Lower leg skin (tissue), 4 donors: Measurements from ENCODE around the gene FMNL2. TPM values are rescaled to one million over a fixed set of nuclear protein-coding genes. Genes with fewer than 3 reads are reported as not detected.

Experiments used
- DNase-seq, 2 donors: peaks; one replicate each; pipeline ENCODE4 v3.0.0-alpha.2; 2019; ENCODE audit warnings: low spot score in 2 of 2
- H3K4me3 ChIP-seq: fragments of 200-600 bp; sonication (generic); 2 replicates; pipeline ENCODE4 v1.5.1; 2017; ENCODE audit warnings: mild to moderate bottlenecking, low read depth; ENCODE audit not compliant: poor library complexity, severe bottlenecking
- CTCF ChIP-seq, 3 donors: fragments of 450-650 bp; IDR thresholded peaks; one replicate each; pipeline ENCODE4 v1.5.1; 2016; ENCODE audit warnings: antibody characterized with exemption in 3 of 3, mild to moderate bottlenecking in 3 of 3, moderate library complexity in 2 of 3
- POLR2A ChIP-seq, 2 donors: fragments of 450-650 bp; IDR thresholded peaks; one replicate each; pipeline ENCODE4 v1.6.1; 2016 to 2017; ENCODE audit warnings: antibody characterized with exemption in 2 of 2, mild to moderate bottlenecking in 1 of 2, moderate library complexity in 1 of 2
- WGBS, 2 donors: methylation state at CpG; one replicate each; pipeline ENCODE4 v1.1.5; 2018; 5-methylcytosine and 5-hydroxymethylcytosine counted together
- intact Hi-C: fragments of 100-400 bp; cut with DNase I; formaldehyde crosslinking; loops from one replicate; pipeline ENCODE4 v1.15.0; 2023; ENCODE audit warnings: low total_unique reads
- total RNA-seq, 4 donors: library from RNA; depleted of rRNA; stranded (reverse); fragments of >200 nt; gene quantifications; one replicate each; pipeline ENCODE4 v1.1.0, GENCODE V29; 2016

Gene FMNL2
- total RNA-seq, 4 donors from 2014 or later = 9.6 to 18.3 (median 12.9) TPM

- WGBS, 2 donors = 92% methylated on average over 9 of the region's 9 CpGs
- TF ChIP-seq CTCF (IDR thresholded peaks at IDR 0.05) = no peak
- no peak for TF ChIP-seq POLR2A (IDR thresholded peaks at IDR 0.05)
- intact Hi-C loops = no loop called here
- no peak for DNase-seq
- no peak overlapping the region for H3K4me3 ChIP-seq
Measured at GRCh38 chr2:152598975-152599759, 264.2 kb downstream of the FMNL2 start.

GRCh38 chr2:152600051-152600657, 265.2 kb downstream of the FMNL2 start:
- WGBS, 2 donors = 90 to 94% methylated on average over 6 of the region's 6 CpGs
- DNase-seq = no peak
- intact Hi-C loops = no loop called here
- TF ChIP-seq CTCF (IDR thresholded peaks at IDR 0.05) (no peak), POLR2A (IDR thresholded peaks at IDR 0.05) (no peak)
- no peak overlapping the region for H3K4me3 ChIP-seq

- H3K4me3 ChIP-seq = no peak overlapping the region
- TF ChIP-seq POLR2A (IDR thresholded peaks at IDR 0.05) (no peak), CTCF (IDR thresholded peaks at IDR 0.05) (no peak)
- DNase-seq = no peak
- intact Hi-C loops = no loop called here
- WGBS, 2 donors = 77 to 87% methylated on average over 2 of the region's 2 CpGs
Measured at GRCh38 chr2:152600697-152601096, 265.7 kb downstream of the FMNL2 start.

- intact Hi-C loops = no loop called here
- TF ChIP-seq POLR2A (IDR thresholded peaks at IDR 0.05) = no peak
- TF ChIP-seq CTCF (IDR thresholded peaks at IDR 0.05) = no peak
- no peak overlapping the region for H3K4me3 ChIP-seq
- WGBS, 2 donors = 82 to 90% methylated on average over 8 of the region's 8 CpGs
- DNase-seq = no peak
Measured at GRCh38 chr2:152602750-152603149, 267.8 kb downstream of the FMNL2 start.

- no peak for DNase-seq
- H3K4me3 ChIP-seq = no peak overlapping the region
- 94 to 97% methylated on average over 3 of the region's 3 CpGs for WGBS, 2 donors
- intact Hi-C loops = no loop called here
- TF ChIP-seq POLR2A (IDR thresholded peaks at IDR 0.05) = no peak
- TF ChIP-seq CTCF (IDR thresholded peaks at IDR 0.05) = no peak
Measured at GRCh38 chr2:152603166-152603565, 268.2 kb downstream of the FMNL2 start.
